Activated naive CD4-positive, alpha-beta T cell treated with anti-CD3 and anti-CD28 coated beads for 36 hours (primary cell): ENCODE data around the gene AMELY. TPM values are rescaled to one million over a fixed set of nuclear protein-coding genes. Genes with fewer than 3 reads are reported as not detected.
"Not testable (repeated sequence)": the region's sequence is repeated elsewhere in the genome, so short reads cannot be mapped to it uniquely, and the experiment has no call there.

Experiments
- CTCF ChIA-PET: fragments of 350-600 bp; sonication (Branson Sonifier 250); formaldehyde crosslinking; loops from one replicate; lab custom pipeline; 2021; ENCODE audit warnings: antibody characterized with exemption; lab: Charles Lee
- DNase-seq: peaks from one replicate; pipeline ENCODE4 v3.0.0-alpha.2; 2020
- H3K27ac Mint-ChIP-seq: one replicate; pipeline ENCODE4 v1.8.0; 2021; ENCODE audit warnings: mild to moderate bottlenecking, mixed read lengths
- H3K27me3 Mint-ChIP-seq: one replicate; pipeline ENCODE4 v1.8.0; 2021; ENCODE audit warnings: low read depth, mixed read lengths
- H3K36me3 Mint-ChIP-seq: one replicate; pipeline ENCODE4 v1.8.0; 2021; ENCODE audit warnings: low read depth, mixed read lengths
- H3K4me1 Mint-ChIP-seq: one replicate; pipeline ENCODE4 v1.8.0; 2021; ENCODE audit warnings: low read depth, mixed read lengths
- H3K4me3 Mint-ChIP-seq: one replicate; pipeline ENCODE4 v1.8.0; 2021; ENCODE audit warnings: mild to moderate bottlenecking, moderate library complexity, mixed read lengths
- H3K9me3 Mint-ChIP-seq: one replicate; pipeline ENCODE4 v1.8.0; 2021; ENCODE audit warnings: mixed read lengths
- intact Hi-C: fragments of 100-400 bp; cut with micrococcal nuclease; formaldehyde crosslinking; loops from one replicate; pipeline ENCODE4 v1.15.1; 2023
- total RNA-seq, 2 experiments: library from RNA; stranded (reverse); gene quantifications; one replicate each; pipeline ENCODE4 v1.2.3, GENCODE V29; 2021

AMELY gene
- total RNA-seq, 2 experiments from 2014 or later: not detected

DNA sequence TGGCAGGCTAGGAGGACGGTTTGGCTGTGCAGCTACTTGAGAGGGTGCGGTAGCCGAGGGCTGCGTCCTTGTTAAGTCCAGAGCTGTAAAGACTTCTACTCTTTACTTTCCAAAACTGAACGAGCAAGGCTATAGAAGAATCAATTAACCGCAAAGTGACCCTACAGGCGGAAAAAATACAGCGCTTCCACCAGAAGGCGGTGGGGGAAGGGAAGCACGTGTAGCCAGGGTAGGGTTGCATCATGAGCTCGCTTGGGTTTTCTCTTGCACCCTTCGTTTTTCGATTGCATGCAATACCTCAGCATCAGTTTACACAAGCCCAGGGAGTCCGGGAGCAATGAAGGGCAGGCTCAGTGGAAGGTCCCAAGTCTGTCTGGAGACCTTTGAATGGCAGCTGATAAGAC lies 2.4 kb downstream of the AMELY start:
- H3K36me3 Mint-ChIP-seq: no peaks in the 10 kb centered on the region
- no peak for DNase-seq
- peaks cover 7% of the 10 kb centered on the region for H3K4me1 Mint-ChIP-seq
- no peak overlapping the region for H3K4me3 Mint-ChIP-seq
- H3K27me3 Mint-ChIP-seq: peaks cover 36% of the 10 kb centered on the region
- CTCF ChIA-PET: no interaction called here
- intact Hi-C loops: no loop called here
- no peak overlapping the region for H3K27ac Mint-ChIP-seq
- H3K9me3 Mint-ChIP-seq: no peaks in the 10 kb centered on the region

- H3K9me3 Mint-ChIP-seq, CTCF ChIA-PET, H3K4me3 Mint-ChIP-seq, H3K27ac Mint-ChIP-seq, DNase-seq, intact Hi-C loops, H3K36me3 Mint-ChIP-seq, H3K4me1 Mint-ChIP-seq: not testable (repeated sequence)
- peaks cover 32% of the 10 kb centered on the region for H3K27me3 Mint-ChIP-seq
These were observed 3.5 kb downstream of the AMELY start for GRCh38 chrY:6908021-6908420.

- H3K27me3 Mint-ChIP-seq: peaks cover 30% of the 10 kb centered on the region
- no peak overlapping the region for H3K4me3 Mint-ChIP-seq
- peaks cover 7% of the 10 kb centered on the region for H3K4me1 Mint-ChIP-seq
- no peaks in the 10 kb centered on the region for H3K36me3 Mint-ChIP-seq
- H3K9me3 Mint-ChIP-seq: no peaks in the 10 kb centered on the region
- no peak for DNase-seq
- intact Hi-C loops: no loop called here
- CTCF ChIA-PET: no interaction called here
- H3K27ac Mint-ChIP-seq: no peak overlapping the region
These were observed 4.0 kb downstream of the AMELY start for GRCh38 chrY:6907591-6907990.

DNA sequence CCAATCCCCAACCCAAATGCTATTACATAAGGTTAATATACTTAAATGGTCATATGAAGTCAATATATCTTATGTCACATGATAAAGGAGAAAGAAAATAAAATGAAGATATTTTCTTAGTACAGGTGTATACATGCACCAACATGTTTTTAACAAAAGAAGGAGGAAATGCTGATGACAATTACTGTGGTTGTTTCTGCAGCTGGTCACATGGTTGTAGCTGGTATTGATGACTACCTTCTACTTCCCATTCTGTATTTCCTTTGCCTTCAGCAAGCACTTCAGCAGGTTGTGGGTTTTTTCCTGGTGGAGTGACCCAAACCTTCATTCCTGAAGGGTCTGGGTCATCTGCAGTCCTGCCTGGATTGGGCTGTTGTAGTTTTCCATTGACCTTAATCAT lies 9.4 kb downstream of the AMELY start:
- H3K9me3 Mint-ChIP-seq, H3K4me1 Mint-ChIP-seq, intact Hi-C loops, H3K36me3 Mint-ChIP-seq, DNase-seq, H3K27me3 Mint-ChIP-seq, CTCF ChIA-PET, H3K27ac Mint-ChIP-seq, H3K4me3 Mint-ChIP-seq: not testable (repeated sequence)

- Mint-ChIP-seq H3K27ac (no peak overlapping the region), H3K36me3 (no peaks in the 10 kb centered on the region), H3K4me3 (no peak overlapping the region), H3K9me3 (no peaks in the 10 kb centered on the region), H3K27me3 (no peaks in the 10 kb centered on the region), H3K4me1 (no peaks in the 10 kb centered on the region)
- intact Hi-C loops: no loop called here
- no peak for DNase-seq
- CTCF ChIA-PET: no interaction called here
These were observed 16.3 kb downstream of the AMELY start for GRCh38 chrY:6895236-6895635.

- no peak for DNase-seq
- intact Hi-C loops: no loop called here
- Mint-ChIP-seq H3K27me3 (no peaks in the 10 kb centered on the region), H3K36me3 (no peaks in the 10 kb centered on the region), H3K27ac (no peak overlapping the region), H3K4me3 (no peak overlapping the region), H3K4me1 (no peaks in the 10 kb centered on the region), H3K9me3 (no peaks in the 10 kb centered on the region)
- CTCF ChIA-PET: no interaction called here
These were observed 17.1 kb downstream of the AMELY start for GRCh38 chrY:6894496-6894895.

DNA sequence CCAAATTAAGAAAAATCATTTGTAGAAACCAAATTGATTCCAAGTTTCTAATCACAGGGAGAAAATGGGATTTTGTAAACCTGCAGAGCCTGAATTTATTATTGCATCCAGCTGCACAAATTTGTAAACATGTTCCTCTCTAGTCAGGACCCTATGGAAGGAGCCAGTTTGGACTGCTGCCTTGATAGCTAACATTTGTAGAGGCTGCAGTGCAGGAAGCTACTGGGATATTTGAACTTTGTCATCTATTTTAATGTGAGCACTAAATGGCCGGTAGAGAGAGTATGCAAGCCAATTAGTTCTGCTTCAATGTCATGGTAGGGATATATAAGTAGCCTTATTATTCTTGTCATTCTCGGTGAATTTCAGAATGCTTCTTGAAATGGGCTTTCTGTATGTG lies 62.2 kb downstream of the AMELY start:
- CTCF ChIA-PET: no interaction called here
- no peaks in the 10 kb centered on the region for H3K9me3 Mint-ChIP-seq
- no peak for DNase-seq
- H3K4me1 Mint-ChIP-seq: no peaks in the 10 kb centered on the region
- intact Hi-C loops: no loop called here
- H3K36me3 Mint-ChIP-seq: no peaks in the 10 kb centered on the region
- peaks cover 2% of the 10 kb centered on the region for H3K27me3 Mint-ChIP-seq
- no peak overlapping the region for H3K27ac Mint-ChIP-seq
- no peak overlapping the region for H3K4me3 Mint-ChIP-seq

DNA sequence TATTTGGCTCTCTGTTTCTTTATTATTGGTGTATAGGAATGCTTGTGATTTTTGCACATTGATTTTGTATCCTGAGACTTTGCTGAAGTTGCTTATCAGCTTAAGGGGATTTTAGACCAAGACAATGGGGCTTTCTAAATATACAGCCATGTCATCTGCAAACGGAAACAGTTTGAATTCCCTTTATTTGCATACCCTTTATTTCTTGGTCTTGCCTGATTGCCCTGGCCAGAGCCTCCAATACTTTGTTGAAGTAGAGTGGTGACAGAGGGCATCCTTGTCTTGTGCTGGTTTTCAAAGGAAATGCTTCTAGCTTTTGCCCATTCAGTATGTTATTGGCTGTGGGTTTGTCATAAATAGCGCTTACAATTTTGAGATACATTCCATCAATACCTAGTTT lies 68.9 kb downstream of the AMELY start:
- H3K9me3 Mint-ChIP-seq, H3K27me3 Mint-ChIP-seq, H3K4me3 Mint-ChIP-seq, intact Hi-C loops, H3K36me3 Mint-ChIP-seq, H3K4me1 Mint-ChIP-seq, CTCF ChIA-PET, DNase-seq, H3K27ac Mint-ChIP-seq: not testable (repeated sequence)

Other genes starting within 250 kb of the AMELY start
- not detected for gene TBL1Y, start 1.1 kb downstream of the AMELY start, total RNA-seq